ENCODE results near the gene INPP5F.

DNA sequence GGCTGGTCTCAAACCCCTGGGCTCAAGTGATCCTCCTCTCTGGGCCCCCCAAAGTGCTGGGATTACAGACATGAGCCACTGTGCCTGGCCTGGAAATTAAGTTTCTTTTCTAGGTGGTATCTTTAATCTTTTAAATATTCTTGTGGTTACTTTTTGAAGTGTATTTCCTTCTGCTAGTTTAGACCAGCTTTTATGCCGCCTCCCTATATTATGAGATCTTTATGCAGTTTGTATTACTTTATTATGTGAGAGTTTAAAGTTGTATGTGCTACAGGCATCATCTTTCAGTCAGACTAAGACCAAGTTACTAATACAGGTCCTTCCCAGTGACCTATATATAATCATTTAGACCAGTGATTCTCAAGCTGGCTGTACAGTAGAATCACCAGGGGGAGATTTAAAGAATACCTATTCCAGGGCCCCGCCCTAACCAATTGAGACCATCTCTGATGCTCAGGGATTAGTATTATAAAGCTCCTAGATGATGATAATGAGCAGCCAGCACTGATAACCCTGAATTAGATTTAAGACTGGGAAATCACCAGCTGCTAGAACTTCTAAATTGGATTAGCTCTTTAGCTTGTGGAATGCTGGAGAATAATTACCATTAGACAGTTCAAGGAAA lies 11.3 kb downstream of the INPP5F start:
- TF ChIP-seq FOSL1 (tag; conservative IDR thresholded peaks at IDR 0.05) (no peak), ZFP1 (CRISPR knock-in tag; IDR thresholded peaks at IDR 0.05) (no peak), RBM39 (optimal IDR thresholded peaks at IDR 0.05; ENCODE audit: low read depth, low read length) (no peak), IRF2 (CRISPR knock-in tag; IDR thresholded peaks at IDR 0.05) (no peak), EZH2 (IDR thresholded peaks at IDR 0.05; ENCODE audit: borderline replicate concordance, low read depth, low read length) (no peak), TAF1 (IDR thresholded peaks at IDR 0.05; ENCODE audit: control insufficient read depth, extremely low read depth, insufficient read depth, low read length, severe bottlenecking) (no peak)
- TF ChIP-seq, protein P1, sequence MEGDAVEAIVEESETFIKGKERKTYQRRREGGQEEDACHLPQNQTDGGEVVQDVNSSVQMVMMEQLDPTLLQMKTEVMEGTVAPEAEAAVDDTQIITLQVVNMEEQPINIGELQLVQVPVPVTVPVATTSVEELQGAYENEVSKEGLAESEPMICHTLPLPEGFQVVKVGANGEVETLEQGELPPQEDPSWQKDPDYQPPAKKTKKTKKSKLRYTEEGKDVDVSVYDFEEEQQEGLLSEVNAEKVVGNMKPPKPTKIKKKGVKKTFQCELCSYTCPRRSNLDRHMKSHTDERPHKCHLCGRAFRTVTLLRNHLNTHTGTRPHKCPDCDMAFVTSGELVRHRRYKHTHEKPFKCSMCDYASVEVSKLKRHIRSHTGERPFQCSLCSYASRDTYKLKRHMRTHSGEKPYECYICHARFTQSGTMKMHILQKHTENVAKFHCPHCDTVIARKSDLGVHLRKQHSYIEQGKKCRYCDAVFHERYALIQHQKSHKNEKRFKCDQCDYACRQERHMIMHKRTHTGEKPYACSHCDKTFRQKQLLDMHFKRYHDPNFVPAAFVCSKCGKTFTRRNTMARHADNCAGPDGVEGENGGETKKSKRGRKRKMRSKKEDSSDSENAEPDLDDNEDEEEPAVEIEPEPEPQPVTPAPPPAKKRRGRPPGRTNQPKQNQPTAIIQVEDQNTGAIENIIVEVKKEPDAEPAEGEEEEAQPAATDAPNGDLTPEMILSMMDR (IDR thresholded peaks at IDR 0.05 in 2 of 3, conservative IDR thresholded peaks at IDR 0.05 in 1 of 3; ENCODE audit: insufficient read depth in 2 of 3, low read depth in 1 of 3, low read length in 3 of 3): no peak
- TF ChIP-seq, protein P2, sequence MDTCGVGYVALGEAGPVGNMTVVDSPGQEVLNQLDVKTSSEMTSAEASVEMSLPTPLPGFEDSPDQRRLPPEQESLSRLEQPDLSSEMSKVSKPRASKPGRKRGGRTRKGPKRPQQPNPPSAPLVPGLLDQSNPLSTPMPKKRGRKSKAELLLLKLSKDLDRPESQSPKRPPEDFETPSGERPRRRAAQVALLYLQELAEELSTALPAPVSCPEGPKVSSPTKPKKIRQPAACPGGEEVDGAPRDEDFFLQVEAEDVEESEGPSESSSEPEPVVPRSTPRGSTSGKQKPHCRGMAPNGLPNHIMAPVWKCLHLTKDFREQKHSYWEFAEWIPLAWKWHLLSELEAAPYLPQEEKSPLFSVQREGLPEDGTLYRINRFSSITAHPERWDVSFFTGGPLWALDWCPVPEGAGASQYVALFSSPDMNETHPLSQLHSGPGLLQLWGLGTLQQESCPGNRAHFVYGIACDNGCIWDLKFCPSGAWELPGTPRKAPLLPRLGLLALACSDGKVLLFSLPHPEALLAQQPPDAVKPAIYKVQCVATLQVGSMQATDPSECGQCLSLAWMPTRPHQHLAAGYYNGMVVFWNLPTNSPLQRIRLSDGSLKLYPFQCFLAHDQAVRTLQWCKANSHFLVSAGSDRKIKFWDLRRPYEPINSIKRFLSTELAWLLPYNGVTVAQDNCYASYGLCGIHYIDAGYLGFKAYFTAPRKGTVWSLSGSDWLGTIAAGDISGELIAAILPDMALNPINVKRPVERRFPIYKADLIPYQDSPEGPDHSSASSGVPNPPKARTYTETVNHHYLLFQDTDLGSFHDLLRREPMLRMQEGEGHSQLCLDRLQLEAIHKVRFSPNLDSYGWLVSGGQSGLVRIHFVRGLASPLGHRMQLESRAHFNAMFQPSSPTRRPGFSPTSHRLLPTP (IDR thresholded peaks at IDR 0.05; ENCODE audit: borderline replicate concordance, extremely low read depth, insufficient read length): no peak
- TF ChIP-seq, protein P3, sequence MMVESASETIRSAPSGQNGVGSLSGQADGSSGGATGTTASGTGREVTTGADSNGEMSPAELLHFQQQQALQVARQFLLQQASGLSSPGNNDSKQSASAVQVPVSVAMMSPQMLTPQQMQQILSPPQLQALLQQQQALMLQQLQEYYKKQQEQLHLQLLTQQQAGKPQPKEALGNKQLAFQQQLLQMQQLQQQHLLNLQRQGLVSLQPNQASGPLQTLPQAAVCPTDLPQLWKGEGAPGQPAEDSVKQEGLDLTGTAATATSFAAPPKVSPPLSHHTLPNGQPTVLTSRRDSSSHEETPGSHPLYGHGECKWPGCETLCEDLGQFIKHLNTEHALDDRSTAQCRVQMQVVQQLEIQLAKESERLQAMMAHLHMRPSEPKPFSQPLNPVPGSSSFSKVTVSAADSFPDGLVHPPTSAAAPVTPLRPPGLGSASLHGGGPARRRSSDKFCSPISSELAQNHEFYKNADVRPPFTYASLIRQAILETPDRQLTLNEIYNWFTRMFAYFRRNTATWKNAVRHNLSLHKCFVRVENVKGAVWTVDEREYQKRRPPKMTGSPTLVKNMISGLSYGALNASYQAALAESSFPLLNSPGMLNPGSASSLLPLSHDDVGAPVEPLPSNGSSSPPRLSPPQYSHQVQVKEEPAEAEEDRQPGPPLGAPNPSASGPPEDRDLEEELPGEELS (CRISPR knock-in tag; IDR thresholded peaks at IDR 0.05; ENCODE audit: borderline replicate concordance): no peak
- TF ChIP-seq, protein P4, sequence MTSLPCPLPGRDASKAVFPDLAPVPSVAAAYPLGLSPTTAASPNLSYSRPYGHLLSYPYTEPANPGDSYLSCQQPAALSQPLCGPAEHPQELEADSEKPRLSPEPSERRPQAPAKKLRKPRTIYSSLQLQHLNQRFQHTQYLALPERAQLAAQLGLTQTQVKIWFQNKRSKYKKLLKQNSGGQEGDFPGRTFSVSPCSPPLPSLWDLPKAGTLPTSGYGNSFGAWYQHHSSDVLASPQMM (CRISPR knock-in tag; IDR thresholded peaks at IDR 0.05): no peak

Data from K562 (cell line).